Measurements from ENCODE around the gene BAIAP2.

Gene BAIAP2

GRCh38 chr17:81000334-81000630 is 34.7 kb upstream of the BAIAP2 start:
- H3K36me3 ChIP-seq (ENCODE audit: low read length) = no peaks in the 10 kb centered on the region
- no peak overlapping the region for H3K9ac ChIP-seq (ENCODE audit: low read length)
- no peaks in the 10 kb centered on the region for H3K9me2 ChIP-seq (replicated peaks; ENCODE audit: insufficient read depth, low read length)
- no peaks in the 10 kb centered on the region for H3K9me3 ChIP-seq (ENCODE audit: insufficient read depth, low read length)
- TF ChIP-seq EZH2phosphoT487 (conservative IDR thresholded peaks at IDR 0.05; ENCODE audit: low read length) (no peak), CTCF (IDR thresholded peaks at IDR 0.05; ENCODE audit: insufficient read depth, low read length, poor library complexity, severe bottlenecking) (no peak)
- H3K79me2 ChIP-seq (ENCODE audit: insufficient read depth, low read length) = no peaks in the 10 kb centered on the region
- H3K27ac ChIP-seq (ENCODE audit: low read depth, low read length) = no peak overlapping the region
- H3K4me2 ChIP-seq (ENCODE audit: low read depth, low read length, poor library complexity, severe bottlenecking) = no peak overlapping the region
- no peak overlapping the region for H3K4me3 ChIP-seq (ENCODE audit: insufficient read depth, low read length, poor library complexity, severe bottlenecking)
- no peaks in the 10 kb centered on the region for H3K27me3 ChIP-seq (ENCODE audit: low read length)
- H2AFZ ChIP-seq (ENCODE audit: low read depth, low read length, severe bottlenecking) = no peak overlapping the region
- no peaks in the 10 kb centered on the region for H3F3A ChIP-seq (ENCODE audit: insufficient read depth)
- no peaks in the 10 kb centered on the region for H4K20me1 ChIP-seq (ENCODE audit: low read depth, low read length)

GRCh38 chr17:81000631-81001357 is 34.2 kb upstream of the BAIAP2 start:
- H3K27ac ChIP-seq (ENCODE audit: low read depth, low read length) = no peak overlapping the region
- no peaks in the 10 kb centered on the region for H3K36me3 ChIP-seq (ENCODE audit: low read length)
- H3K9me3 ChIP-seq (ENCODE audit: insufficient read depth, low read length) = no peaks in the 10 kb centered on the region
- no peaks in the 10 kb centered on the region for H3K27me3 ChIP-seq (ENCODE audit: low read length)
- TF ChIP-seq CTCF (IDR thresholded peaks at IDR 0.05; ENCODE audit: insufficient read depth, low read length, poor library complexity, severe bottlenecking) (no peak), EZH2phosphoT487 (conservative IDR thresholded peaks at IDR 0.05; ENCODE audit: low read length) (no peak)
- H4K20me1 ChIP-seq (ENCODE audit: low read depth, low read length) = no peaks in the 10 kb centered on the region
- H3K9ac ChIP-seq (ENCODE audit: low read length) = no peak overlapping the region
- H3K9me2 ChIP-seq (replicated peaks; ENCODE audit: insufficient read depth, low read length) = no peaks in the 10 kb centered on the region
- no peak overlapping the region for H3K4me3 ChIP-seq (ENCODE audit: insufficient read depth, low read length, poor library complexity, severe bottlenecking)
- no peak overlapping the region for H3K4me2 ChIP-seq (ENCODE audit: low read depth, low read length, poor library complexity, severe bottlenecking)
- H3F3A ChIP-seq (ENCODE audit: insufficient read depth) = no peaks in the 10 kb centered on the region
- no peak overlapping the region for H2AFZ ChIP-seq (ENCODE audit: low read depth, low read length, severe bottlenecking)
- H3K79me2 ChIP-seq (ENCODE audit: insufficient read depth, low read length) = no peaks in the 10 kb centered on the region

GRCh38 chr17:81002013-81002384 is 33.0 kb upstream of the BAIAP2 start:
- Histone ChIP-seq H4K20me1 (ENCODE audit: low read depth, low read length) (no peaks in the 10 kb centered on the region), H3F3A (ENCODE audit: insufficient read depth) (no peaks in the 10 kb centered on the region), H3K9me2 (replicated peaks; ENCODE audit: insufficient read depth, low read length) (no peaks in the 10 kb centered on the region), H3K9me3 (ENCODE audit: insufficient read depth, low read length) (no peaks in the 10 kb centered on the region), H3K4me2 (ENCODE audit: low read depth, low read length, poor library complexity, severe bottlenecking) (no peak overlapping the region), H3K27me3 (ENCODE audit: low read length) (no peaks in the 10 kb centered on the region), H3K4me3 (ENCODE audit: insufficient read depth, low read length, poor library complexity, severe bottlenecking) (no peak overlapping the region), H3K27ac (ENCODE audit: low read depth, low read length) (no peak overlapping the region), H3K9ac (ENCODE audit: low read length) (no peak overlapping the region), H3K36me3 (ENCODE audit: low read length) (no peaks in the 10 kb centered on the region), H2AFZ (ENCODE audit: low read depth, low read length, severe bottlenecking) (no peak overlapping the region), H3K79me2 (ENCODE audit: insufficient read depth, low read length) (no peaks in the 10 kb centered on the region)
- TF ChIP-seq CTCF (IDR thresholded peaks at IDR 0.05; ENCODE audit: insufficient read depth, low read length, poor library complexity, severe bottlenecking) = no peak
- no peak for TF ChIP-seq EZH2phosphoT487 (conservative IDR thresholded peaks at IDR 0.05; ENCODE audit: low read length)

All from SU-DHL-6 (cell line).